Ovary (tissue), 9 donors: ENCODE results near the gene RPL37A. TPM values are rescaled to one million over a fixed set of nuclear protein-coding genes. Genes with fewer than 3 reads are reported as not detected.

Experiments
- DNase-seq, 5 donors: peaks; one replicate each; pipeline ENCODE4 v3.0.0-alpha.2; 2019 to 2020
- H3K27ac ChIP-seq, 2 donors: fragments of 200-600 bp; one replicate each; pipeline versions ENCODE4 v1.5.1 to v1.8.0; 2019 to 2022
- H3K27me3 ChIP-seq: fragments of 200-600 bp; one replicate; pipeline ENCODE4 v1.8.0; 2022
- H3K36me3 ChIP-seq: fragments of 200-600 bp; sonication (generic); one replicate; pipeline ENCODE4 v1.5.1; 2019
- H3K4me1 ChIP-seq: one replicate; pipeline ENCODE4 v1.8.1; 2013; ENCODE audit warnings: mild to moderate bottlenecking, moderate library complexity; ENCODE audit not compliant: insufficient read depth
- H3K4me3 ChIP-seq: fragments of 200-600 bp; sonication (generic); one replicate; pipeline ENCODE4 v1.5.1; 2017
- H3K9me3 ChIP-seq, 2 donors: fragments of 200-600 bp in 1 of 2; sonication (generic) in 1 of 2; one replicate each; pipeline versions ENCODE4 v1.5.1 to v1.8.1; 2013 to 2019; ENCODE audit warnings: mild to moderate bottlenecking in 1 of 2, moderate library complexity in 1 of 2
- EP300 ChIP-seq: sonication (generic); formaldehyde crosslinking; IDR thresholded peaks from one replicate; pipeline ENCODE4 v1.6.1; 2017; ENCODE audit warnings: antibody characterized with exemption
- POLR2A ChIP-seq: fragments of 450-650 bp; IDR thresholded peaks from one replicate; pipeline ENCODE4 v1.6.1; 2017; ENCODE audit warnings: antibody characterized with exemption, mild to moderate bottlenecking, moderate library complexity
- WGBS, 3 donors: extraction: QIAGEN DNeasy Blood & Tissue Kit in 1 of 3; methylation state at CpG; one replicate each; pipeline versions ENCODE4 v1.1.5 to v1.1.7; 2013 to 2017; 5-methylcytosine and 5-hydroxymethylcytosine counted together
- intact Hi-C, 4 donors: fragments of 100-400 bp; cut with DNase I; formaldehyde crosslinking; loops; one replicate each; pipeline versions ENCODE4 v1.11.0 to v1.15.1; 2022 to 2023
- polyA plus RNA-seq, 2 donors: library from polyadenylated mRNA; stranded (reverse); fragments of 200-250 nt in 1 of 2; fragments of 350-450 nt in 1 of 2; fragmentation: Illumina TruSeq in 1 of 2; extraction: RNeasy Lipid Tissue Mini Kit (QIAGEN cat#74804) in 1 of 2; gene quantifications; one replicate each; pipeline ENCODE4 v1.2.3, GENCODE V29; 2013 to 2014
- total RNA-seq, 7 donors: library from RNA; depleted of rRNA in 2 of 7; stranded (reverse); fragments of >200 nt in 2 of 7; fragmentation: NEBNext Ultra II Directional in 3 of 7; extraction: Animal tissue kit (Norgen Biotek cat#: 25700) in 3 of 7; gene quantifications; one replicate each; pipeline versions ENCODE4 v1.1.0 to v1.2.4, GENCODE V29; 2016 to 2023
- TF ChIP-seq, protein P1 (sequence below), 3 donors: fragments of 450-650 bp in 2 of 3; fragments of 200-600 bp in 1 of 3; IDR thresholded peaks; one replicate each; pipeline versions ENCODE4 v1.5.1 to v1.8.0; 2016 to 2022; ENCODE audit warnings: antibody characterized with exemption in 3 of 3, mild to moderate bottlenecking in 1 of 3
- donor health status: DM: no; HTN: no; CAD: no; lungs with moderate emphysema.
- donor health status: DM: no; HTN: no; CAD: no.
- donor health status: Bipolar disorder and iron deficiency.
- donor health status: DM: yes; HTN: yes; CAD: no.
- donor health status: DM: no; HTN: no; CAD: no.
- donor health status: DM: yes; HTN: yes; CAD: no.

RPL37A gene
- total and polyA plus RNA-seq, 9 donors: 3,187 to 7,390 (median 5,316) TPM

DNA sequence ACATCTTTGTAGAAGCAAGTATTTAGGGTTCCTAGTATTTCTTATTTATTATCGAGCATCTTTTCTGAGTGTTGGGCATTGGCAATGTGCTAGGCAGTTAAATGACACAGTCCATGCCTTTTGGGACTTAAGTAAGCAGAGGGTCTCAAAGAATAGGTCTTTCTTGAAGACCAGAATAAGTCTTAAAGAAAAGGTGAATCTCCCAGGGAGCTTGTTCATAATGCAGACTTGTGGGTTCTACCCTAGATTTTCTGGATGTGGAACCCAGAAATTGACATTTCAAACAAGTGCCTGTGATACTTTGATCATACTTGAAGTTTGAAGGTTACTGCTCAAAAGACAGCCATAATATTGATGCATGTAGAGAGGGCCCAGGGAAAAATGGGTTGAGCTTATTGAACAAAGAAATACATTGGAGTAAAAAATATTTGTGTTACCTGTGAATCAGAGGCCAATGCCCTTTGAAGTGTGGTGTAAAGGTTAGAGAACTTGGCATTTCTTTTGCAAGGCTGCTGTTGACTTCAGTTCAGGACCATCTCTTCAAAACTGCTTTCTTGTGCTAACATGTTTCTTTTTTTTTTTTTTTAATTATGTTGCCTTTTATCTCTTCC lies 24.4 kb downstream of the RPL37A start:
- Histone ChIP-seq H3K4me3 (no peak overlapping the region), H3K27me3 (no peaks in the 10 kb centered on the region), H3K9me3 (no peaks in the 10 kb centered on the region), H3K4me1 (no peaks in the 10 kb centered on the region), H3K27ac (no peak overlapping the region), H3K36me3 (no peaks in the 10 kb centered on the region)
- intact Hi-C loops: loop anchor here in 1 of 4 donors (10.0 kb wide), 2 partner anchors 1192 to 1232 kb away; no protein-coding TSS in a partner anchor
- DNase-seq: no peak
- no peak for TF ChIP-seq EP300
- 89 to 97% (median 89%) methylated on average over 1 of the region's 1 CpG for WGBS, 3 donors

DNA sequence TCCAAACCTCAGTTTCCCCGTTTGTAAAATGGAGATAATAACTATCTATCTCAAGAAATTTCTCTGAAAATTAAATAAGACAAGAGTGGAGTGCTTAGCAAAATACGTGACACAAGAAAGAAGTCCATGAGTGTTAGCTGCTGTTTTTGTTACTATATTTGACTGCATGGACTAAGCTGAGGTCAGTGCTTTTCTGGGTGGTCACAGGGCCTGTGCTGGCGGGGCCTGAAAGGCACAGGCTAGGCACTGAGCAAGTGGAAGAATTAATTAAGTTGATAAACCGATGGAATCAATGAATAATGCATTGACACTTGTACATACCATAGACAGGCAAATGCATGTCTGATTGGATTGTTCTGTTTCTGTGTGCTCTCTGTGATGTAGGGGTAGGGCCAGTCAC lies 27.3 kb downstream of the RPL37A start:
- intact Hi-C loops: loop anchor here in 2 of 4 donors (2.0 to 10.0 kb wide), 3 partner anchors 139 to 1229 kb away; no protein-coding TSS in a partner anchor
- TF ChIP-seq, protein P1, sequence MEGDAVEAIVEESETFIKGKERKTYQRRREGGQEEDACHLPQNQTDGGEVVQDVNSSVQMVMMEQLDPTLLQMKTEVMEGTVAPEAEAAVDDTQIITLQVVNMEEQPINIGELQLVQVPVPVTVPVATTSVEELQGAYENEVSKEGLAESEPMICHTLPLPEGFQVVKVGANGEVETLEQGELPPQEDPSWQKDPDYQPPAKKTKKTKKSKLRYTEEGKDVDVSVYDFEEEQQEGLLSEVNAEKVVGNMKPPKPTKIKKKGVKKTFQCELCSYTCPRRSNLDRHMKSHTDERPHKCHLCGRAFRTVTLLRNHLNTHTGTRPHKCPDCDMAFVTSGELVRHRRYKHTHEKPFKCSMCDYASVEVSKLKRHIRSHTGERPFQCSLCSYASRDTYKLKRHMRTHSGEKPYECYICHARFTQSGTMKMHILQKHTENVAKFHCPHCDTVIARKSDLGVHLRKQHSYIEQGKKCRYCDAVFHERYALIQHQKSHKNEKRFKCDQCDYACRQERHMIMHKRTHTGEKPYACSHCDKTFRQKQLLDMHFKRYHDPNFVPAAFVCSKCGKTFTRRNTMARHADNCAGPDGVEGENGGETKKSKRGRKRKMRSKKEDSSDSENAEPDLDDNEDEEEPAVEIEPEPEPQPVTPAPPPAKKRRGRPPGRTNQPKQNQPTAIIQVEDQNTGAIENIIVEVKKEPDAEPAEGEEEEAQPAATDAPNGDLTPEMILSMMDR (IDR thresholded peaks at IDR 0.05): no peak
- TF ChIP-seq POLR2A (no peak), EP300 (no peak)

DNA sequence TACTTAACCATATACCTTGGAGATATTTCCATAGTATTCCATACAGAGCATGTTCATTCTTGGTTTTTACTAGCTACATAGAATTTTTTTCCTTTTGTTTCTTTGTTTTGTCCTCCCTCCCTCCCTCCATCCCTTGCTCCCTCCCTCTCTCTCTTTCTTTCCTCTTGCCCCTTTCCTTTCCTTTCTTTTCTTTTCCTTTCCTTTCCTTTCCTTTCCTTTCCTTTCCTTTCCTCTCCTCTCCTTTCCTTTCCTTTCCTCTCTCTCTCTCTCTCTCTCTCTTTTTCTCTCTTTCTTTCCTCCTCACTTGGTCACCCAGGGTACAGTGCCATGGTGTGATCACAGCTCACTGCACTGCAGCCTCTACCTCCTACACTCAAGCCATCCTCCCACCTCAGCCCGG lies 28.3 kb downstream of the RPL37A start:
- Histone ChIP-seq H3K9me3 (no peaks in the 10 kb centered on the region), H3K4me1 (no peaks in the 10 kb centered on the region), H3K4me3 (no peak overlapping the region), H3K27ac (no peak overlapping the region), H3K27me3 (no peaks in the 10 kb centered on the region), H3K36me3 (no peaks in the 10 kb centered on the region)
- no peak for DNase-seq
- intact Hi-C loops: loop anchor here in 1 of 4 donors (10.0 kb wide), 2 partner anchors 1188 to 1228 kb away; no protein-coding TSS in a partner anchor
- TF ChIP-seq EP300 (no peak), POLR2A (no peak)
- TF ChIP-seq, protein P1 (IDR thresholded peaks at IDR 0.05): no peak
- 95 to 100% (median 98%) methylated on average over 1 of the region's 1 CpG for WGBS, 3 donors

More for the DNA sequence above, 27.3 kb downstream of the RPL37A start:
- 73 to 84% (median 83%) methylated on average over 4 of the region's 4 CpGs for WGBS, 3 donors
- H3K4me1 ChIP-seq: no peaks in the 10 kb centered on the region
- DNase-seq: no peak
- no peak overlapping the region for H3K27ac ChIP-seq
- H3K9me3 ChIP-seq: no peaks in the 10 kb centered on the region
- H3K4me3 ChIP-seq: no peak overlapping the region
- no peaks in the 10 kb centered on the region for H3K27me3 ChIP-seq
- no peaks in the 10 kb centered on the region for H3K36me3 ChIP-seq

DNA sequence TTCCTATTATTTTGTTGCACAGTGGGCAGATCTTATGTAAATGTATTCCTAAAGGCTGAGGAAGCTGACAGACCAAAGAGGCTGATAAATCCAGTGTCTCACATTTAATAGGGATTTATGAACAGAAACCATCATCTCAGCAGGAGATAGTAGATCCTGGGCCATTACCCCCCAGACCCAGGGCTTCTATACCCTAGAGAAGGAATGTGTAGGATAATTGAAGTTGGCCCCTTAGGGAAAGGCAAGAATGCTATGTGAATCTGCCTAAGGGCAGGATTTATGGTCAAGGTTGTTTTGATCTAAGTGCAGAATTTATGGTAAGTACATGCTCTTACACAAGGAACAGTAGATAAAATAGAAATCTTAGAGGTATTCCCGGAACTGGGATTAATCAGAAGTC lies 29.0 kb downstream of the RPL37A start:
- Histone ChIP-seq H3K4me1 (no peaks in the 10 kb centered on the region), H3K4me3 (no peak overlapping the region), H3K9me3 (no peaks in the 10 kb centered on the region), H3K27me3 (no peaks in the 10 kb centered on the region), H3K27ac (no peak overlapping the region), H3K36me3 (no peaks in the 10 kb centered on the region)
- no peak for DNase-seq
- intact Hi-C loops: loop anchor here in 1 of 4 donors (10.0 kb wide), 2 partner anchors 1187 to 1227 kb away; no protein-coding TSS in a partner anchor
- TF ChIP-seq, protein P1 (IDR thresholded peaks at IDR 0.05): no peak
- TF ChIP-seq EP300: no peak
- no peak for TF ChIP-seq POLR2A
- WGBS, 3 donors: 55 to 66% (median 65%) methylated on average over 1 of the region's 1 CpG

DNA sequence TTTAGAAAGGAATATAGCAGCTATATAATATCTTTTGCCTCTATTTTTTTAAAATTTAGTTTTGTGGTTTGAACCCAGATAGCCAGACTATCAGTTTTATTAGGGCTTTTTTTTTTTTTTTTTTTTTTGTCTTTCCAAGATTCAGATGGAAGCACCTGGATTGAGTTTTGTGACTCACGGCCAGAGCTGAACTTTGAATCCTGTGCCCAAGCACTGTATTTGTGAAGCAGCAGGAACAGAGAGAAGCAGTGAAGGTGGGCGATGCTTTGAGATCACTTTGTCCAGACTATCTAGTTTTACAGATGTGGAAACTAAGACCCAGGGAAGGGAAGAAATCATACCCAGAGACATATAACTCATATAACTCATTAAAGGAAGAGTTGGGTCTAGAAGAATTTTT lies 33.9 kb downstream of the RPL37A start:
- no peak for DNase-seq
- Histone ChIP-seq H3K27ac (no peak overlapping the region), H3K27me3 (no peaks in the 10 kb centered on the region), H3K4me1 (peaks cover 14% of the 10 kb centered on the region), H3K4me3 (no peak overlapping the region), H3K9me3 (no peaks in the 10 kb centered on the region), H3K36me3 (no peaks in the 10 kb centered on the region)
- TF ChIP-seq, protein P1 (IDR thresholded peaks at IDR 0.05): no peak
- TF ChIP-seq POLR2A: no peak
- TF ChIP-seq EP300: no peak
- WGBS, 3 donors: 61 to 77% (median 71%) methylated on average over 2 of the region's 2 CpGs
- intact Hi-C loops: no loop called here
